Liver (tissue), 2 donors: ENCODE results near the gene SERPINA5.

ENCODE experiments used
- FOXA2 ChIP-seq: IDR thresholded peaks from 2 replicates; pipeline ENCODE4 v1.6.1; 2016; ENCODE audit warnings: antibody characterized with exemption
- TF ChIP-seq, protein P1 (sequence below): IDR thresholded peaks from 2 replicates; pipeline ENCODE4 v1.6.1; 2016; ENCODE audit warnings: antibody characterized with exemption
- TF ChIP-seq, protein P2 (sequence below): fragments of 150-350 bp; IDR thresholded peaks from 2 replicates; pipeline ENCODE4 v1.5.1; 2017; ENCODE audit warnings: improper control_type of control experiment, low read depth, low read length; ENCODE audit not compliant: missing input control
- TF ChIP-seq, protein P3 (sequence below): IDR thresholded peaks from 2 replicates; pipeline ENCODE4 v1.6.1; 2016; ENCODE audit warnings: antibody characterized with exemption, mild to moderate bottlenecking
- donor health status: healthy.

DNA sequence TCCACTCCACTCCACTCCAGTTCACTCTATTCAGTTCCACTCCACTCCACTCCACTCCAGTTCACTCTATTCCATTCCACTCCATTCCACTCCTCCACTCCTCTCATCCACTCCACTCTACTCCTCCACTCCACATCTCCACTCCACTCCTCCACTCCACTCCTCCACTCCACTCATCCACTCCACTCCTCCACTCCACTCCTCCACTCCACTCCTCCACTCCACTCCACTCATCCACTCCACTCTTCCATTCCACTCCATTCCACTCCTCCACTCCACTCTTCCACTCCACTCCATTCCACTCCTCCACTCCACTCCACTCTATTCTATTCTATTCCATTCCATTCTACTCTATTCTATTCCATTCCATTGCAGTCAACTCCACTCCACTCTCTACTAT lies 9.8 kb downstream of the SERPINA5 start:
- TF ChIP-seq, protein P1, sequence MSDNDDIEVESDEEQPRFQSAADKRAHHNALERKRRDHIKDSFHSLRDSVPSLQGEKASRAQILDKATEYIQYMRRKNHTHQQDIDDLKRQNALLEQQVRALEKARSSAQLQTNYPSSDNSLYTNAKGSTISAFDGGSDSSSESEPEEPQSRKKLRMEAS = no peak
- TF ChIP-seq, protein P2, sequence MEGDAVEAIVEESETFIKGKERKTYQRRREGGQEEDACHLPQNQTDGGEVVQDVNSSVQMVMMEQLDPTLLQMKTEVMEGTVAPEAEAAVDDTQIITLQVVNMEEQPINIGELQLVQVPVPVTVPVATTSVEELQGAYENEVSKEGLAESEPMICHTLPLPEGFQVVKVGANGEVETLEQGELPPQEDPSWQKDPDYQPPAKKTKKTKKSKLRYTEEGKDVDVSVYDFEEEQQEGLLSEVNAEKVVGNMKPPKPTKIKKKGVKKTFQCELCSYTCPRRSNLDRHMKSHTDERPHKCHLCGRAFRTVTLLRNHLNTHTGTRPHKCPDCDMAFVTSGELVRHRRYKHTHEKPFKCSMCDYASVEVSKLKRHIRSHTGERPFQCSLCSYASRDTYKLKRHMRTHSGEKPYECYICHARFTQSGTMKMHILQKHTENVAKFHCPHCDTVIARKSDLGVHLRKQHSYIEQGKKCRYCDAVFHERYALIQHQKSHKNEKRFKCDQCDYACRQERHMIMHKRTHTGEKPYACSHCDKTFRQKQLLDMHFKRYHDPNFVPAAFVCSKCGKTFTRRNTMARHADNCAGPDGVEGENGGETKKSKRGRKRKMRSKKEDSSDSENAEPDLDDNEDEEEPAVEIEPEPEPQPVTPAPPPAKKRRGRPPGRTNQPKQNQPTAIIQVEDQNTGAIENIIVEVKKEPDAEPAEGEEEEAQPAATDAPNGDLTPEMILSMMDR = no peak
- TF ChIP-seq FOXA2 = no peak
- TF ChIP-seq, protein P3, sequence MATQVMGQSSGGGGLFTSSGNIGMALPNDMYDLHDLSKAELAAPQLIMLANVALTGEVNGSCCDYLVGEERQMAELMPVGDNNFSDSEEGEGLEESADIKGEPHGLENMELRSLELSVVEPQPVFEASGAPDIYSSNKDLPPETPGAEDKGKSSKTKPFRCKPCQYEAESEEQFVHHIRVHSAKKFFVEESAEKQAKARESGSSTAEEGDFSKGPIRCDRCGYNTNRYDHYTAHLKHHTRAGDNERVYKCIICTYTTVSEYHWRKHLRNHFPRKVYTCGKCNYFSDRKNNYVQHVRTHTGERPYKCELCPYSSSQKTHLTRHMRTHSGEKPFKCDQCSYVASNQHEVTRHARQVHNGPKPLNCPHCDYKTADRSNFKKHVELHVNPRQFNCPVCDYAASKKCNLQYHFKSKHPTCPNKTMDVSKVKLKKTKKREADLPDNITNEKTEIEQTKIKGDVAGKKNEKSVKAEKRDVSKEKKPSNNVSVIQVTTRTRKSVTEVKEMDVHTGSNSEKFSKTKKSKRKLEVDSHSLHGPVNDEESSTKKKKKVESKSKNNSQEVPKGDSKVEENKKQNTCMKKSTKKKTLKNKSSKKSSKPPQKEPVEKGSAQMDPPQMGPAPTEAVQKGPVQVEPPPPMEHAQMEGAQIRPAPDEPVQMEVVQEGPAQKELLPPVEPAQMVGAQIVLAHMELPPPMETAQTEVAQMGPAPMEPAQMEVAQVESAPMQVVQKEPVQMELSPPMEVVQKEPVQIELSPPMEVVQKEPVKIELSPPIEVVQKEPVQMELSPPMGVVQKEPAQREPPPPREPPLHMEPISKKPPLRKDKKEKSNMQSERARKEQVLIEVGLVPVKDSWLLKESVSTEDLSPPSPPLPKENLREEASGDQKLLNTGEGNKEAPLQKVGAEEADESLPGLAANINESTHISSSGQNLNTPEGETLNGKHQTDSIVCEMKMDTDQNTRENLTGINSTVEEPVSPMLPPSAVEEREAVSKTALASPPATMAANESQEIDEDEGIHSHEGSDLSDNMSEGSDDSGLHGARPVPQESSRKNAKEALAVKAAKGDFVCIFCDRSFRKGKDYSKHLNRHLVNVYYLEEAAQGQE = no peak
